Neuronal stem cell (in vitro differentiated cells): ENCODE data around the gene NIPSNAP3A.

Experiments
- DNase-seq: peaks from one replicate; pipeline ENCODE4 v3.0.0-alpha.2; 2013; ENCODE audit warnings: low spot score
- H2AFZ ChIP-seq: one replicate; pipeline ENCODE4 v1.6.1; 2013; ENCODE audit warnings: mild to moderate bottlenecking, low read length, inconsistent platforms
- H2AK5ac ChIP-seq: 2 replicates; pipeline ENCODE4 v1.6.1; 2013; ENCODE audit warnings: low read depth, mild to moderate bottlenecking, inconsistent platforms, low read length, moderate library complexity, mixed read lengths
- H2BK120ac ChIP-seq: 2 replicates; pipeline ENCODE4 v1.6.1; 2013; ENCODE audit warnings: low read depth, mild to moderate bottlenecking, inconsistent platforms, low read length, moderate library complexity, mixed read lengths
- H2BK12ac ChIP-seq: one replicate; pipeline ENCODE4 v1.6.1; 2013; ENCODE audit warnings: low read length, inconsistent platforms
- H2BK15ac ChIP-seq: 2 replicates; pipeline ENCODE4 v1.6.1; 2013; ENCODE audit warnings: mild to moderate bottlenecking, low read length, inconsistent platforms, mixed read lengths
- H2BK5ac ChIP-seq: one replicate; pipeline ENCODE4 v1.6.1; 2013; ENCODE audit warnings: inconsistent platforms, mild to moderate bottlenecking, low read length, moderate library complexity
- H3K14ac ChIP-seq: one replicate; pipeline ENCODE4 v1.6.1; 2013; ENCODE audit warnings: low read length, inconsistent platforms
- H3K18ac ChIP-seq: 2 replicates; pipeline ENCODE4 v1.6.1; 2013; ENCODE audit warnings: low read length, inconsistent platforms
- H3K23ac ChIP-seq: 2 replicates; pipeline ENCODE4 v1.6.1; 2013; ENCODE audit warnings: low read depth, mild to moderate bottlenecking, mixed read lengths, low read length, inconsistent platforms; ENCODE audit not compliant: poor library complexity
- H3K27ac ChIP-seq: replicated peaks from 3 replicates; pipeline ENCODE4 v1.5.1; 2013; ENCODE audit warnings: low read length, inconsistent platforms
- H3K27me3 ChIP-seq, 3 experiments: 2 replicates each; pipeline ENCODE4 v1.6.1; 2013; ENCODE audit warnings: low read length in 3 of 3, mild to moderate bottlenecking in 2 of 3, inconsistent platforms in 1 of 3, low read depth in 1 of 3, mixed read lengths in 1 of 3, moderate library complexity in 1 of 3; ENCODE audit not compliant: control insufficient read depth in 3 of 3, insufficient read depth in 3 of 3
- H3K36me3 ChIP-seq, 2 donors: replicated peaks in 1 of 2; 2 replicates each; pipeline ENCODE4 v1.6.1; 2013; ENCODE audit warnings: low read length in 2 of 2; ENCODE audit not compliant: control insufficient read depth in 2 of 2, insufficient read depth in 2 of 2
- H3K4ac ChIP-seq: 2 replicates; pipeline ENCODE4 v1.6.1; 2013; ENCODE audit warnings: inconsistent platforms, mild to moderate bottlenecking, low read length, moderate library complexity
- H3K4me1 ChIP-seq, 2 donors: 1 replicate in 1 of 2; 2 replicates in 1 of 2; pipeline ENCODE4 v1.6.1; 2013; ENCODE audit warnings: low read length in 2 of 2, low read depth in 1 of 2; ENCODE audit not compliant: control insufficient read depth in 2 of 2, insufficient read depth in 1 of 2
- H3K4me2 ChIP-seq: one replicate; pipeline ENCODE4 v1.6.1; 2013; ENCODE audit warnings: mild to moderate bottlenecking, low read length, inconsistent platforms; ENCODE audit not compliant: insufficient read depth, poor library complexity, severe bottlenecking
- H3K4me3 ChIP-seq, 2 donors: 2 replicates each; pipeline ENCODE4 v1.5.1; 2013; ENCODE audit warnings: low read length in 2 of 2, mild to moderate bottlenecking in 2 of 2, inconsistent platforms in 1 of 2, moderate library complexity in 1 of 2
- H3K79me1 ChIP-seq: one replicate; pipeline ENCODE4 v1.6.1; 2013; ENCODE audit warnings: low read depth, mild to moderate bottlenecking, inconsistent platforms, low read length, moderate library complexity
- H3K9ac ChIP-seq: one replicate; pipeline ENCODE4 v1.6.1; 2013; ENCODE audit warnings: mild to moderate bottlenecking, low read depth, low read length, inconsistent platforms; ENCODE audit not compliant: poor library complexity
- H3K9me3 ChIP-seq, 2 donors: replicated peaks in 1 of 2; 2 replicates each; pipeline versions ENCODE3 to v1.6.1; 2013; ENCODE audit warnings: low read length in 2 of 2, mild to moderate bottlenecking in 2 of 2, inconsistent platforms in 1 of 2, low read depth in 1 of 2, mixed read lengths in 1 of 2, moderate library complexity in 1 of 2; ENCODE audit not compliant: control insufficient read depth in 2 of 2, insufficient read depth in 1 of 2
- H4K8ac ChIP-seq: one replicate; pipeline ENCODE4 v1.6.1; 2013; ENCODE audit warnings: low read depth, mild to moderate bottlenecking, inconsistent platforms, low read length, moderate library complexity
- H4K91ac ChIP-seq: one replicate; pipeline ENCODE4 v1.6.1; 2013; ENCODE audit warnings: low read length, low read depth, mild to moderate bottlenecking, inconsistent platforms; ENCODE audit not compliant: poor library complexity
- WGBS, 2 donors: extraction: QIAGEN DNeasy Blood & Tissue Kit; methylation state at CpG; one replicate each; pipeline ENCODE4 v1.1.7; 2013; ENCODE audit warnings: missing lambda C conversion rate in 2 of 2, mixed read lengths in 1 of 2; ENCODE audit not compliant: insufficient read length in 2 of 2, insufficient replicate concordance in 1 of 2; ENCODE audit errors: extremely low coverage in 2 of 2; 5-methylcytosine and 5-hydroxymethylcytosine counted together

The NIPSNAP3A gene

GRCh38 chr9:104775976-104776375 is 28.5 kb downstream of the NIPSNAP3A start:
- Histone ChIP-seq H2BK120ac (no peak overlapping the region), H2AFZ (no peak overlapping the region), H3K9me3 (no peaks in the 10 kb centered on the region), H4K8ac (no peak overlapping the region), H3K27me3 (no peaks in the 10 kb centered on the region), H2BK15ac (no peak overlapping the region), H3K18ac (no peak overlapping the region), H3K27ac (no peak overlapping the region), H3K4me2 (no peak overlapping the region), H3K4me3 (no peak overlapping the region), H3K79me1 (no peaks in the 10 kb centered on the region), H2BK12ac (no peak overlapping the region), H3K4me1 (no peaks in the 10 kb centered on the region), H3K14ac (no peak overlapping the region), H3K23ac (no peak overlapping the region), H3K36me3 (peaks cover 0 to 5% of the 10 kb centered on the region in 2 donors), H2AK5ac (no peak overlapping the region), H3K4ac (no peak overlapping the region), H4K91ac (no peak overlapping the region), H3K9ac (no peak overlapping the region), H2BK5ac (no peak overlapping the region)
- no peak for DNase-seq
- no CpG with 5 or more reads among the region's 2 CpGs for WGBS, 2 donors

GRCh38 chr9:104776797-104777196 is 29.3 kb downstream of the NIPSNAP3A start:
- no peaks in the 10 kb centered on the region for H3K9me3 ChIP-seq
- no peak overlapping the region for H2BK5ac ChIP-seq
- no peaks in the 10 kb centered on the region for H3K27me3 ChIP-seq
- H3K36me3 ChIP-seq = peaks cover 0 to 13% of the 10 kb centered on the region in 2 donors
- H3K14ac ChIP-seq = no peak overlapping the region
- H2BK120ac ChIP-seq = no peak overlapping the region
- H2BK15ac ChIP-seq = no peak overlapping the region
- no peak for DNase-seq
- H2AFZ ChIP-seq = no peak overlapping the region
- H3K4me1 ChIP-seq = no peaks in the 10 kb centered on the region
- H4K8ac ChIP-seq = no peak overlapping the region
- H3K9ac ChIP-seq = no peak overlapping the region
- no peak overlapping the region for H3K27ac ChIP-seq
- no peak overlapping the region for H3K4ac ChIP-seq
- H3K79me1 ChIP-seq = no peaks in the 10 kb centered on the region
- no peak overlapping the region for H3K4me2 ChIP-seq
- no peak overlapping the region for H3K18ac ChIP-seq
- WGBS, 2 donors = no CpG with 5 or more reads among the region's 1 CpG
- no peak overlapping the region for H2BK12ac ChIP-seq
- no peak overlapping the region for H3K4me3 ChIP-seq
- no peak overlapping the region for H2AK5ac ChIP-seq
- no peak overlapping the region for H4K91ac ChIP-seq
- no peak overlapping the region for H3K23ac ChIP-seq

DNA sequence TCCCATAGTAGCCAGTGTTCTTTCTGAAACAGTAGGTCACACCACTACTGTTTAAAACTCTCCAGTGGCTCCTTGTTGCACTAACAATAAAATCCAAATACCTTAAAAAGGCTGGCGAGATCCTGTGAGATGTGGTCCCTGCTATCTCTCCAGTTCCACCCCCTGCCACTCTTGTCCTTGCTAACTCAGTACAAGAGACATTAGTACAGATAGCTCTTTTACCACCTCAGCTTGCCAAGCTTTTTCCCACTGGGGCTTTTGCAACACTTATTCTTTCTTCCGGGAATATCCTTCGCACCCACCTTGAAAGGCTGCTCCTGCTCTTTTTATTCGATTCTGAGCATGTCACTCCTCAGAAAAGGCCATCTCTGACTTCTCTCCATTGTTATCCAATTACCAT is 31.3 kb downstream of the NIPSNAP3A start:
- no peak overlapping the region for H2AFZ ChIP-seq
- no peaks in the 10 kb centered on the region for H3K79me1 ChIP-seq
- no peak overlapping the region for H2AK5ac ChIP-seq
- WGBS, 2 donors = no CpG with 5 or more reads among the region's 4 CpGs
- H3K4ac ChIP-seq = no peak overlapping the region
- H2BK5ac ChIP-seq = no peak overlapping the region
- H3K18ac ChIP-seq = no peak overlapping the region
- no peak overlapping the region for H3K23ac ChIP-seq
- no peaks in the 10 kb centered on the region for H3K4me1 ChIP-seq
- no peaks in the 10 kb centered on the region for H3K9me3 ChIP-seq
- no peak overlapping the region for H3K14ac ChIP-seq
- peaks cover 5 to 32% of the 10 kb centered on the region in 2 donors for H3K36me3 ChIP-seq
- no peak overlapping the region for H2BK120ac ChIP-seq
- H2BK15ac ChIP-seq = no peak overlapping the region
- no peaks in the 10 kb centered on the region for H3K27me3 ChIP-seq
- no peak overlapping the region for H3K4me3 ChIP-seq
- no peak for DNase-seq
- no peak overlapping the region for H2BK12ac ChIP-seq
- no peak overlapping the region for H3K4me2 ChIP-seq
- H3K9ac ChIP-seq = no peak overlapping the region
- H3K27ac ChIP-seq = no peak overlapping the region
- no peak overlapping the region for H4K8ac ChIP-seq
- H4K91ac ChIP-seq = no peak overlapping the region

DNA sequence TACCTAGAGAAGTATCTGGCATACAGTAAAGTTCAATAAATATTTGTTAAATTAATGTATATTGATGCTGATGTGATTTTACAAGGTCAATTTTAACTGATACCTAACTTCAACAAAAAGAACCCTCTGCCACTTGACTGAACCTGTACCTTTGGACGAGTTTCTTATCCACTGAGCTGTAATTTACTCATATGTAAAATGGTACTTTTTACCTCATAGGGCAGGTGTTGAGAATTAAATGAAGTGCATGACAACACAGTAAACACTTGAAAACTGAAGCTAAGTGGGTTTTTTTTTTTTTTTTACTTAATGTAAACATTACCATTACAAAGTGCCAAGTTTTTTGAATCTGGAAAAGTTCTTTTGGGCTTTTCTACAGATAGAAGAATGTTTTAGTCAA is 31.9 kb downstream of the NIPSNAP3A start:
- no peak for DNase-seq
- H2AFZ ChIP-seq = no peak overlapping the region
- H3K36me3 ChIP-seq = peaks cover 8 to 38% of the 10 kb centered on the region in 2 donors
- H3K79me1 ChIP-seq = no peaks in the 10 kb centered on the region
- no peaks in the 10 kb centered on the region for H3K27me3 ChIP-seq
- H4K8ac ChIP-seq = no peak overlapping the region
- no CpG with 5 or more reads among the region's 1 CpG for WGBS, 2 donors
- H3K4me1 ChIP-seq = no peaks in the 10 kb centered on the region
- no peaks in the 10 kb centered on the region for H3K9me3 ChIP-seq
- H3K14ac ChIP-seq = no peak overlapping the region
- no peak overlapping the region for H2BK5ac ChIP-seq
- H3K18ac ChIP-seq = no peak overlapping the region
- H3K27ac ChIP-seq = no peak overlapping the region
- H3K23ac ChIP-seq = no peak overlapping the region
- H2BK12ac ChIP-seq = no peak overlapping the region
- H3K4me3 ChIP-seq = no peak overlapping the region
- H2BK15ac ChIP-seq = no peak overlapping the region
- no peak overlapping the region for H3K4me2 ChIP-seq
- H2AK5ac ChIP-seq = no peak overlapping the region
- no peak overlapping the region for H3K9ac ChIP-seq
- no peak overlapping the region for H2BK120ac ChIP-seq
- no peak overlapping the region for H3K4ac ChIP-seq
- H4K91ac ChIP-seq = no peak overlapping the region
